MM.1S (cell line): ENCODE results near the gene ZSCAN26.

Experiments
- EZH2 ChIP-seq: fragments of 300-600 bp; sonication (generic); optimal IDR thresholded peaks from 2 replicates; pipeline ENCODE3; 2017; ENCODE audit warnings: low read depth, mild to moderate bottlenecking, antibody characterized with exemption, low read length, mixed read lengths
- TF ChIP-seq, protein P1 (sequence below): fragments of 300-600 bp; sonication (generic); IDR thresholded peaks from 2 replicates; pipeline ENCODE4 v1.5.1; 2016; ENCODE audit warnings: antibody characterized with exemption, low read length, mixed read lengths

DNA sequence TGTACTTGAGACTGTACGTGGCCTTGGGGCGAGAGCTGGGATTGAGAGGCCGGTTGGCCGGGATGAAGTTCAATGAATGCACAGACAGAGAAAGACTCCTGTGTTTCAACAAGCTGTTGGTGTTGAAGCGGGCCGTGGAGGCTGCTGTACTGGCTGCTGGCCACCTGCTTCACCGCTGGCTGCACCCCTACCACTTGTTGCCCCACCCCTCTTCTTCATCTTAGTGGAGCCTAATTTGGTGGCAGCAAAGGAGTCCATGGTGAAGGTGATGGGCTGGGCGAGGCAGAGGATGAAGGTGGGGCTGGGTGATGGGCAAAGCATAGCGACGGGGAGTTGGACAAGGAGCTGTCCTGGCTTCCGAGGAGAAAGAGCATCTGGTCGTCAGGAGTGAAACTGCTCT lies 49.1 kb upstream of the ZSCAN26 start:
- no peak for TF ChIP-seq EZH2
- TF ChIP-seq, protein P1, sequence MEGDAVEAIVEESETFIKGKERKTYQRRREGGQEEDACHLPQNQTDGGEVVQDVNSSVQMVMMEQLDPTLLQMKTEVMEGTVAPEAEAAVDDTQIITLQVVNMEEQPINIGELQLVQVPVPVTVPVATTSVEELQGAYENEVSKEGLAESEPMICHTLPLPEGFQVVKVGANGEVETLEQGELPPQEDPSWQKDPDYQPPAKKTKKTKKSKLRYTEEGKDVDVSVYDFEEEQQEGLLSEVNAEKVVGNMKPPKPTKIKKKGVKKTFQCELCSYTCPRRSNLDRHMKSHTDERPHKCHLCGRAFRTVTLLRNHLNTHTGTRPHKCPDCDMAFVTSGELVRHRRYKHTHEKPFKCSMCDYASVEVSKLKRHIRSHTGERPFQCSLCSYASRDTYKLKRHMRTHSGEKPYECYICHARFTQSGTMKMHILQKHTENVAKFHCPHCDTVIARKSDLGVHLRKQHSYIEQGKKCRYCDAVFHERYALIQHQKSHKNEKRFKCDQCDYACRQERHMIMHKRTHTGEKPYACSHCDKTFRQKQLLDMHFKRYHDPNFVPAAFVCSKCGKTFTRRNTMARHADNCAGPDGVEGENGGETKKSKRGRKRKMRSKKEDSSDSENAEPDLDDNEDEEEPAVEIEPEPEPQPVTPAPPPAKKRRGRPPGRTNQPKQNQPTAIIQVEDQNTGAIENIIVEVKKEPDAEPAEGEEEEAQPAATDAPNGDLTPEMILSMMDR: no peak
